MCF 10A (cell line): ENCODE measurements around the gene PLEKHA6. TPM values are rescaled to one million over a fixed set of nuclear protein-coding genes. Genes with fewer than 3 reads are reported as not detected.

Source experiments
- BruUV-seq: library from RNA; stranded (reverse); fragments of 400-500 nt; replicated peaks from 2 replicates; lab custom pipeline; 2021; lab: Mats Ljungman, UMichigan
- CTCF ChIA-PET: fragments of 300-600 bp; sonication (Branson Sonifier 250); formaldehyde crosslinking; extraction: SDS; loops from one replicate; lab custom pipeline; 2021; ENCODE audit warnings: antibody characterized with exemption, inconsistent platforms; lab: Yijun Ruan, JAX
- POLR2A ChIA-PET: fragments of 300-600, 350-650 bp; sonication (Branson Sonifier 250); formaldehyde crosslinking; extraction: SDS; loops from one replicate; lab custom pipeline; 2020; ENCODE audit warnings: antibody characterized with exemption, inconsistent platforms; lab: Yijun Ruan, JAX
- DNase-seq: peaks from one replicate; pipeline ENCODE4 v3.0.0-alpha.2; 2018; ENCODE audit not compliant: unreplicated experiment
- H3K27ac Mint-ChIP-seq: one replicate; pipeline ENCODE4 v1.8.0; 2022; ENCODE audit warnings: mild to moderate bottlenecking, low read depth, mixed read lengths; ENCODE audit not compliant: unreplicated experiment
- H3K27me3 Mint-ChIP-seq: one replicate; pipeline ENCODE4 v1.8.0; 2022; ENCODE audit warnings: mixed read lengths; ENCODE audit not compliant: insufficient read depth, unreplicated experiment
- H3K36me3 Mint-ChIP-seq: one replicate; pipeline ENCODE4 v1.8.0; 2022; ENCODE audit warnings: mild to moderate bottlenecking, moderate library complexity, mixed read lengths; ENCODE audit not compliant: insufficient read depth, unreplicated experiment
- H3K4me1 Mint-ChIP-seq: one replicate; pipeline ENCODE4 v1.8.0; 2022; ENCODE audit warnings: mixed read lengths; ENCODE audit not compliant: insufficient read depth, unreplicated experiment
- H3K4me3 Mint-ChIP-seq: one replicate; pipeline ENCODE4 v1.8.0; 2022; ENCODE audit warnings: mild to moderate bottlenecking, moderate library complexity, mixed read lengths; ENCODE audit not compliant: unreplicated experiment
- H3K9me3 Mint-ChIP-seq: one replicate; pipeline ENCODE4 v1.8.0; 2022; ENCODE audit warnings: mixed read lengths; ENCODE audit not compliant: unreplicated experiment
- intact Hi-C: fragments of 100-400 bp; cut with micrococcal nuclease; formaldehyde crosslinking; loops from 2 replicates; pipeline ENCODE4 v1.14.1; 2022
- total RNA-seq: library from RNA; stranded (reverse); gene quantifications from 2 replicates; pipeline ENCODE4 v1.2.3, GENCODE V29; 2022
- TF ChIP-seq, protein P1 (sequence below): fragments of 200-600 bp; IDR thresholded peaks from one replicate; pipeline ENCODE4 v1.8.0; 2022; ENCODE audit warnings: antibody characterized with exemption, mild to moderate bottlenecking; ENCODE audit not compliant: unreplicated experiment

Gene PLEKHA6
- total RNA-seq, 1 experiment from 2014 or later, result 75.9 TPM

DNA sequence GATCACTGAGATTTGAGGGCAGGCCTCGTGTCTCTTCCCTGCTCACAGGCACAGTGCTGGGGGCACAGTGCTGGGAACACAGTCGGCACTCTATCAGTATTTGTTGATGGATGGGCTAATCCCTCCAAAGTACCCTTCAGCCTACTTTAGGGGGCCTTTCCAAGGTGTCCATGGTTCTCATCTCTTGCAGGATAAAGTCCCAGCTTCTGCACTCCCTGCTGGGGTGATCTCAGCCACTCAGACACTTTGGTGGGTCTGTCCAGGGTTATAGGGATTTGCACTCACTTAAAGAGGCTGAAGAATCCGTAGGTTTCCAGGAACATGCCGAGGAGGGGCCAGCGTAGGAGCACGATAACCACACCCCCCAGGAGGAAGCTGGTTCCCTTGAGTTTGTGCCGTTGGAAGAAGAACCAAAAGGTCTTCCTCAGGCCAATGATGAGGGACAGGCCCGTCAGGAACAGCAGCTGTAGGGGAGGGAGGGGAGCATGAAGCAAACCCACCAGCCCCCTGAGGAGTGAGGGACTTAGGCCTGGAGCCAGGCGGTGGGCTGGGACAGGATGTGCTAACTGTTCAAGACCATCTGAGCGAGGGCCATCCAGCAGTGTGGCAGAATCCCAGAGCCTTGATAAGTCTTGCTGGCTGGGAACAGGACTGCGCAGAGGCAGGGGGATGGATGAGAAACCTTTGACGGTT, 158.2 kb downstream of the PLEKHA6 start:
- Mint-ChIP-seq H3K9me3 (no peaks in the 10 kb centered on the region), H3K27ac (no peak overlapping the region), H3K27me3 (peaks cover 30% of the 10 kb centered on the region), H3K4me3 (no peak overlapping the region), H3K4me1 (peaks cover 6% of the 10 kb centered on the region), H3K36me3 (no peaks in the 10 kb centered on the region)
- intact Hi-C loops, result no loop called here
- BruUV-seq, result no TSS peak
- POLR2A ChIA-PET, result no interaction called here
- TF ChIP-seq, protein P1, sequence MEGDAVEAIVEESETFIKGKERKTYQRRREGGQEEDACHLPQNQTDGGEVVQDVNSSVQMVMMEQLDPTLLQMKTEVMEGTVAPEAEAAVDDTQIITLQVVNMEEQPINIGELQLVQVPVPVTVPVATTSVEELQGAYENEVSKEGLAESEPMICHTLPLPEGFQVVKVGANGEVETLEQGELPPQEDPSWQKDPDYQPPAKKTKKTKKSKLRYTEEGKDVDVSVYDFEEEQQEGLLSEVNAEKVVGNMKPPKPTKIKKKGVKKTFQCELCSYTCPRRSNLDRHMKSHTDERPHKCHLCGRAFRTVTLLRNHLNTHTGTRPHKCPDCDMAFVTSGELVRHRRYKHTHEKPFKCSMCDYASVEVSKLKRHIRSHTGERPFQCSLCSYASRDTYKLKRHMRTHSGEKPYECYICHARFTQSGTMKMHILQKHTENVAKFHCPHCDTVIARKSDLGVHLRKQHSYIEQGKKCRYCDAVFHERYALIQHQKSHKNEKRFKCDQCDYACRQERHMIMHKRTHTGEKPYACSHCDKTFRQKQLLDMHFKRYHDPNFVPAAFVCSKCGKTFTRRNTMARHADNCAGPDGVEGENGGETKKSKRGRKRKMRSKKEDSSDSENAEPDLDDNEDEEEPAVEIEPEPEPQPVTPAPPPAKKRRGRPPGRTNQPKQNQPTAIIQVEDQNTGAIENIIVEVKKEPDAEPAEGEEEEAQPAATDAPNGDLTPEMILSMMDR, result no peak
- CTCF ChIA-PET, result interaction anchor here (0.6 to 11.3 kb wide), 4 partner anchors 40 to 171 kb away, joined by 4 to 505 read pairs (median 4); partner anchors contain the start of gene REN
- DNase-seq, result no peak

- Mint-ChIP-seq H3K27ac (no peak overlapping the region), H3K27me3 (peaks cover 17% of the 10 kb centered on the region), H3K9me3 (peaks cover 7% of the 10 kb centered on the region), H3K4me1 (peaks cover 6% of the 10 kb centered on the region), H3K36me3 (no peaks in the 10 kb centered on the region), H3K4me3 (no peak overlapping the region)
- CTCF ChIA-PET, result interaction anchor here (1.1 to 11.3 kb wide), 9 partner anchors 7 to 329 kb away, joined by 3 to 505 read pairs (median 10); partner anchors contain the start of gene REN
- POLR2A ChIA-PET, result interaction anchor here (1.0 to 1.7 kb wide), 3 partner anchors 15 to 32 kb away, joined by 3 to 12 read pairs (median 5); no protein-coding TSS in a partner anchor
- TF ChIP-seq, protein P1, result no peak
- DNase-seq, result no peak
- intact Hi-C loops, result loop anchor here (2.0 kb wide), 1 partner anchor 339 kb away; the partner anchor contains the start of gene SNRPE
- no TSS peak for BruUV-seq
These were observed 160.2 kb downstream of the PLEKHA6 start for GRCh38 chr1:204199579-204199978.

GRCh38 chr1:204198348-204199340, 161.1 kb downstream of the PLEKHA6 start:
- ChIA-PET CTCF (interaction anchor here (0.6 to 11.3 kb wide), 29 partner anchors 8 to 1229 kb away, joined by 3 to 505 read pairs (median 4); partner anchors contain the start of genes GOLT1A, REN and SNRPE), POLR2A (interaction anchor here (0.6 to 1.8 kb wide), 18 partner anchors 14 to 315 kb away, joined by 3 to 12 read pairs (median 4); partner anchors contain the start of gene REN)
- H3K27me3 Mint-ChIP-seq, result peaks cover 17% of the 10 kb centered on the region
- intact Hi-C loops, result loop anchor here (1.0 to 2.0 kb wide), 2 partner anchors 36 to 338 kb away; partner anchors contain the start of gene SNRPE
- DNase-seq, result peak; percentile 83
- H3K4me1 Mint-ChIP-seq, result peaks cover 6% of the 10 kb centered on the region
- peaks cover 7% of the 10 kb centered on the region for H3K9me3 Mint-ChIP-seq
- TF ChIP-seq, protein P1, result peak; percentile 37
- H3K36me3 Mint-ChIP-seq, result no peaks in the 10 kb centered on the region
- H3K4me3 Mint-ChIP-seq, result no peak overlapping the region
- BruUV-seq, result no TSS peak
- H3K27ac Mint-ChIP-seq, result no peak overlapping the region
